HL-60 (cell line): ENCODE measurements around the gene IFNLR1.

Source experiments
- DNase-seq, 2 experiments: peaks; one replicate each; pipeline ENCODE4 v3.0.0-alpha.2; 2010 to 2020; ENCODE audit warnings: low read depth in 1 of 2, low spot score in 1 of 2
- H3K27ac ChIP-seq: fragments of 250-450 bp; sonication (Bioruptor Pico); replicated peaks from 2 replicates; pipeline ENCODE4 v1.5.1; 2020; ENCODE audit warnings: mild to moderate bottlenecking, moderate library complexity
- H3K27me3 ChIP-seq: fragments of 250-450 bp; sonication (Bioruptor Pico); 2 replicates; pipeline ENCODE4 v1.5.1; 2021; ENCODE audit warnings: mild to moderate bottlenecking, moderate library complexity; ENCODE audit not compliant: insufficient read depth, poor library complexity, severe bottlenecking
- H3K4me3 ChIP-seq: replicated peaks from 2 replicates; pipeline ENCODE4 v1.5.1; 2011; ENCODE audit warnings: mild to moderate bottlenecking, control low read depth, low read length; ENCODE audit not compliant: insufficient read depth
- GABPA ChIP-seq: IDR thresholded peaks from 2 replicates; pipeline ENCODE4 v1.6.1; 2012; ENCODE audit warnings: low read depth
- POLR2AphosphoS5 ChIP-seq: IDR thresholded peaks from 2 replicates; pipeline ENCODE4 v1.6.1; 2012; ENCODE audit warnings: low read depth
- SPI1 ChIP-seq: IDR thresholded peaks from 2 replicates; pipeline ENCODE4 v1.6.1; 2012; ENCODE audit warnings: low read depth, mild to moderate bottlenecking, borderline replicate concordance
- long read RNA-seq: library from polyadenylated mRNA; unstranded; transcript quantifications from one replicate; pipeline ENCODE4 v2.0.0, GENCODE V29; 2020
- TF ChIP-seq, protein P1 (sequence below): IDR thresholded peaks from 2 replicates; pipeline ENCODE4 v1.6.1; 2012; ENCODE audit warnings: low read depth; ENCODE audit not compliant: insufficient replicate concordance
- TF ChIP-seq, protein P2 (sequence below): IDR thresholded peaks from one replicate; pipeline ENCODE4 v1.5.1; 2011; ENCODE audit warnings: low read length, control low read depth, inconsistent platforms; ENCODE audit not compliant: insufficient read depth

IFNLR1 gene
- long read RNA-seq: 0 reads

DNA sequence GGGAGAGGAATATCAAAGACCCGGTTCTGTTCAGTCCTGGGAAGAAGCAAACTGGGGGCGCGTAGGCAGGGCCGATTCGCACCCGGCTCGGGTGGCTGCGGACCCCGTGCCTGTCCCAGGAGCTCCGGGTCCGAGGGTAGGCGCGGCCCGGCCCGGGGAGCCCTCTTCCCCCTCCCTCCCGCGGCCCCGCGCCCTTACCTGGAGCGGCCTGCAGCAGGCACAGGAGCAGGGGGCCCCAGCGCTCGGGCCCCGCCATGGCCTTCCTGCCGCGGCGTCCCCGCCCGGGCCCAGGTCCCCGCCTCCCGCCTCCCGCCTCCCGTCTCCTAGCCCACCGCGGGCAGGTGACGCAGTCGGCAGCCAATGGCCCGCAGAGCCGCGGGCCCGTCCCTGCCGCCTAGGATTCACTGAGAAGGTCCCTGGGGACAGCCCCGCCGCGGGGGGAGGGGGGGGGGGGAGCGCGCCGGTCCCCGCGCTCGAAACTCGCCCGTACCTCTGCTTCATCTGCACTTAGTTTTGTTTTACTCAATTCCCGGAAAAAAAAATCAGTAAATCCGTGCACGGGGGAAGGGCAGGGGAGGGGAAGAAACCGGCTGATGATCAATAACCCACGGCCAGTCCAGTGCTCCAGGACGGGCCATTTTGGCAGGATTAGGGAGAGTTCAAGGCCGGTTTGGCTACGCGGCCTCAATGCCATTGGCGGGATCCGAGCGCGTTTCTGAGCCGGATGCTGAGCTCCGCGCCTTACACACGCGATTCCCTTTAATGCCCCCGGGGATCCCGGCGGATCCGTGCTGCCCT, at the start of gene IFNLR1:
IFNLR1 (minus strand) TSS at position 297 of the 798 bp plus-strand sequence; CDS start at position 256, 41 bp downstream.
- no peak within 1 kb of the TSS for H3K27ac ChIP-seq
- peaks cover 24% of the 10 kb centered on the region for H3K27me3 ChIP-seq
- TF ChIP-seq, protein P1, sequence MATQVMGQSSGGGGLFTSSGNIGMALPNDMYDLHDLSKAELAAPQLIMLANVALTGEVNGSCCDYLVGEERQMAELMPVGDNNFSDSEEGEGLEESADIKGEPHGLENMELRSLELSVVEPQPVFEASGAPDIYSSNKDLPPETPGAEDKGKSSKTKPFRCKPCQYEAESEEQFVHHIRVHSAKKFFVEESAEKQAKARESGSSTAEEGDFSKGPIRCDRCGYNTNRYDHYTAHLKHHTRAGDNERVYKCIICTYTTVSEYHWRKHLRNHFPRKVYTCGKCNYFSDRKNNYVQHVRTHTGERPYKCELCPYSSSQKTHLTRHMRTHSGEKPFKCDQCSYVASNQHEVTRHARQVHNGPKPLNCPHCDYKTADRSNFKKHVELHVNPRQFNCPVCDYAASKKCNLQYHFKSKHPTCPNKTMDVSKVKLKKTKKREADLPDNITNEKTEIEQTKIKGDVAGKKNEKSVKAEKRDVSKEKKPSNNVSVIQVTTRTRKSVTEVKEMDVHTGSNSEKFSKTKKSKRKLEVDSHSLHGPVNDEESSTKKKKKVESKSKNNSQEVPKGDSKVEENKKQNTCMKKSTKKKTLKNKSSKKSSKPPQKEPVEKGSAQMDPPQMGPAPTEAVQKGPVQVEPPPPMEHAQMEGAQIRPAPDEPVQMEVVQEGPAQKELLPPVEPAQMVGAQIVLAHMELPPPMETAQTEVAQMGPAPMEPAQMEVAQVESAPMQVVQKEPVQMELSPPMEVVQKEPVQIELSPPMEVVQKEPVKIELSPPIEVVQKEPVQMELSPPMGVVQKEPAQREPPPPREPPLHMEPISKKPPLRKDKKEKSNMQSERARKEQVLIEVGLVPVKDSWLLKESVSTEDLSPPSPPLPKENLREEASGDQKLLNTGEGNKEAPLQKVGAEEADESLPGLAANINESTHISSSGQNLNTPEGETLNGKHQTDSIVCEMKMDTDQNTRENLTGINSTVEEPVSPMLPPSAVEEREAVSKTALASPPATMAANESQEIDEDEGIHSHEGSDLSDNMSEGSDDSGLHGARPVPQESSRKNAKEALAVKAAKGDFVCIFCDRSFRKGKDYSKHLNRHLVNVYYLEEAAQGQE: no peak
- TF ChIP-seq POLR2AphosphoS5: no peak
- TF ChIP-seq, protein P2, sequence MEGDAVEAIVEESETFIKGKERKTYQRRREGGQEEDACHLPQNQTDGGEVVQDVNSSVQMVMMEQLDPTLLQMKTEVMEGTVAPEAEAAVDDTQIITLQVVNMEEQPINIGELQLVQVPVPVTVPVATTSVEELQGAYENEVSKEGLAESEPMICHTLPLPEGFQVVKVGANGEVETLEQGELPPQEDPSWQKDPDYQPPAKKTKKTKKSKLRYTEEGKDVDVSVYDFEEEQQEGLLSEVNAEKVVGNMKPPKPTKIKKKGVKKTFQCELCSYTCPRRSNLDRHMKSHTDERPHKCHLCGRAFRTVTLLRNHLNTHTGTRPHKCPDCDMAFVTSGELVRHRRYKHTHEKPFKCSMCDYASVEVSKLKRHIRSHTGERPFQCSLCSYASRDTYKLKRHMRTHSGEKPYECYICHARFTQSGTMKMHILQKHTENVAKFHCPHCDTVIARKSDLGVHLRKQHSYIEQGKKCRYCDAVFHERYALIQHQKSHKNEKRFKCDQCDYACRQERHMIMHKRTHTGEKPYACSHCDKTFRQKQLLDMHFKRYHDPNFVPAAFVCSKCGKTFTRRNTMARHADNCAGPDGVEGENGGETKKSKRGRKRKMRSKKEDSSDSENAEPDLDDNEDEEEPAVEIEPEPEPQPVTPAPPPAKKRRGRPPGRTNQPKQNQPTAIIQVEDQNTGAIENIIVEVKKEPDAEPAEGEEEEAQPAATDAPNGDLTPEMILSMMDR: no peak
- no peak for TF ChIP-seq SPI1
- no peak for TF ChIP-seq GABPA
- no peak for DNase-seq
- H3K4me3 ChIP-seq: peak within 1 kb of the TSS; percentile 32

DNA sequence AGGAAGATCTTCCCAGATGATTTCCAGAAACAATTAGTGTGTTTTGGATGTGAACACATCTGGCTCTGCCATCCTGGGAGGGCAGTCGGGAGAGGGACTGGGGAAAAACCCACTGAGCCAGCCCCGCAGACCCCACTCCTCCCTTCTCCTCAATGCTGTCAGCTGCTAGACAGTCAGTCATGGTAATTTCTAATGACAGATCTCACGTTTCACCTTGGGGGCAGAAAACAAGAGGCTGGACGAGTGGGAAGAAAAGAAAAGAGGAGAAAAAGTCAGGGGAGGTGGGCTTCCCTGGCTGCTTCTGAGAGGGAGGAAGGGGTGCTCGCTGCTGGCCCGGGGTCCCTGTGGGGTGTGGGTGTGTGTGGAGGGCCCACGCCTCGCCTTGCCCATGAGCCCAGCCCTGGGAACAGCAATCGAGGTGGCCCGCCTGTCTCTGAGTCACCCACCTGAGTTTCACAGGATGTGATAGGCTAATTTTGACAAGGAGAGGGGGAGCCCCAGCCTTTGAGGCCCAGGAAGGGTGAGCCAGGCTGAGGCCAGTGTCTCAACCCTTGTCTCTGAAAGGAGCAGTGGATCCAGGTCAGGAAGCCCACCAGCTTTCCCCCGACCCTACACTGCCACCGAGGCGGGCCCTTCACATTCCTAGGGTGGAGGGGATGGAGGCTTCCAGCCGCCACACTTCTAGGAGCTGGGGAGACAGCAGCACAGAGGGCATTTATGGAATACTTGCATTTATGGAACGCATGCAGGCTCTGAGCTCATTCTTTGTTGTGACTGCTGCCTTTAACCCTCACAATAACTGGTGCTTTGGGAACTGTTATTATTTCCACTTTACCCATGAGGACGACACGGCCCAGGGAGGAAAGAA, 49.1 kb upstream of the IFNLR1 start:
- H3K27me3 ChIP-seq: peaks cover 2% of the 10 kb centered on the region
- TF ChIP-seq, protein P1: no peak
- TF ChIP-seq, protein P2: no peak
- no peak for TF ChIP-seq GABPA
- no peak for TF ChIP-seq SPI1
- TF ChIP-seq POLR2AphosphoS5: no peak
- H3K27ac ChIP-seq: no peak overlapping the region
- no peak overlapping the region for H3K4me3 ChIP-seq
- DNase-seq: no peak

DNA sequence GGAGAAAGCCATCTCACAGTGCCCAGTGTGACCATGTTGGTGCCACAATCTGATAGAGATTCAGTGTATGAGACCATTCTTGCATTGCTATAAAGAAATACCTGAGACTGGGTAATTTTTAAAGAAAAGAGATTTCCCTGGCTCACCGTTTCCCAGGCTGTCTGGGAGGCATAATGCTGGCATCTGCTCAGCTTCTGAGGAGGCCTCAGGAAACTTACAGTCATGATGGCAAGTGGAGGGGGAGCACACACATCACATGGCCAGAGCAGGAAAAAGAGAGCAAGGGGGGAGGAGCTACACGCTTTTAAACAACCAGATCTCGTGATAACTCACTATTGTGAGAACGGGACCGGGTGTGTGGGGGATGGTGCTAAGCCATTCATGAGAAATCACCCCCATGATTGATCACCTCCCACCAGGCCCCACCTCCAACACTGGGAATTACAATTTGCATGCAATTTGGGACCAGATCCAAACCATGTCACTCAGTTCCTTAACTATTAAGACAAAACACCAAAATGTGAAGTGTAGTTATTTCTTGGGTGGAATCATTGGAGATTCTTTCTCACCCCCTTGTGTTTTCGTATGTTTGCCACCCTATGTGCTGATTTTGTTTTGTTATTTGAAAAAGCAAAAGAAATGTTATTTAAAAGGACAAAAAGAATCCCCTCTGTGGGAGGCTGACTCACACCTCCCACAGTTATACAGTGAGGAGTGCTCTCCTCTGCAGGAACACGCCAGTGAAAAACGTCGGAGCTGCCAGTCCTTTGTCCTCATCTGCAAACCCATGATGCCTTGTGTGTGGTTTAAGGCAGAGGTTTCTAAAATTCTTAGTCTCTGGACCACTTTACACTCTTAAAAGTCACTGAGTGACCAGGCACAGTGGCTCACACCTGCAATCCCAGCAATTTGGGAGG, 46.9 kb upstream of the IFNLR1 start:
- H3K27me3 ChIP-seq: no peaks in the 10 kb centered on the region
- TF ChIP-seq POLR2AphosphoS5: no peak
- TF ChIP-seq, protein P2: no peak
- DNase-seq: no peak

More for the DNA sequence above, 46.9 kb upstream of the IFNLR1 start:
- Histone ChIP-seq H3K27ac (no peak overlapping the region), H3K4me3 (no peak overlapping the region)
